MM.1S (cell line): ENCODE results near the gene PRRG1.

ENCODE experiments used
- CTCF ChIP-seq: fragments of 300-600 bp; sonication (generic); IDR thresholded peaks from 2 replicates; pipeline ENCODE4 v1.5.1; 2016; ENCODE audit warnings: antibody characterized with exemption, low read length, mixed read lengths
- EZH2phosphoT487 ChIP-seq: fragments of 300-600 bp; sonication (generic); IDR thresholded peaks from 2 replicates; pipeline ENCODE4 v1.6.1; 2018; ENCODE audit warnings: antibody characterized with exemption, low read length

GRCh38 chrX:37367946-37368345, 18.8 kb downstream of the PRRG1 start:
- TF ChIP-seq CTCF = no peak
- TF ChIP-seq EZH2phosphoT487 = no peak
